ENCODE data around the gene RTN4.

- TF ChIP-seq EP300 (IDR thresholded peaks at IDR 0.05; ENCODE audit: borderline replicate concordance) (no peak), YY1 (IDR thresholded peaks at IDR 0.05; ENCODE audit: low read depth) (no peak)
These were observed 23.0 kb upstream of the RTN4 start for GRCh38 chr2:55073000-55073983.
